Stomach (tissue), 9 donors: ENCODE data around the gene NUP160. TPM values are rescaled to one million over a fixed set of nuclear protein-coding genes. Genes with fewer than 3 reads are reported as not detected.
"Not testable (repeated sequence)": the region's sequence is repeated elsewhere in the genome, so short reads cannot be mapped to it uniquely, and the experiment has no call there.

Experiments
- DNase-seq, 2 donors: peaks; one replicate each; pipeline versions ENCODE4 v3.0.0 to v3.0.0-alpha.2; 2013 to 2019
- H3K27ac ChIP-seq, 5 donors: fragments of 200-600 bp in 4 of 5; sonication (generic) in 4 of 5; one replicate each; pipeline ENCODE4 v1.5.1; 2013 to 2019; ENCODE audit warnings: mild to moderate bottlenecking in 1 of 5, moderate library complexity in 1 of 5
- H3K27me3 ChIP-seq, 3 donors: fragments of 200-600 bp; sonication (generic); one replicate each; pipeline ENCODE4 v1.5.1; 2017 to 2019; ENCODE audit warnings: mixed run types in 1 of 3
- H3K36me3 ChIP-seq, 4 donors: fragments of 200-600 bp; sonication (generic); 1 replicate in 3 of 4; 2 replicates in 1 of 4; pipeline ENCODE4 v1.5.1; 2016 to 2019
- H3K4me1 ChIP-seq, 4 donors: fragments of 200-600 bp; sonication (generic); one replicate each; pipeline ENCODE4 v1.5.1; 2016 to 2019
- H3K4me3 ChIP-seq, 4 donors: fragments of 200-600 bp; sonication (generic) in 3 of 4; one replicate each; pipeline ENCODE4 v1.5.1; 2016 to 2019; ENCODE audit warnings: mild to moderate bottlenecking in 1 of 4
- H3K9me3 ChIP-seq, 4 donors: fragments of 200-600 bp; sonication (generic); one replicate each; pipeline ENCODE4 v1.5.1; 2016 to 2019
- EP300 ChIP-seq: sonication (generic); formaldehyde crosslinking; IDR thresholded peaks from one replicate; pipeline ENCODE4 v1.6.1; 2017; ENCODE audit warnings: antibody characterized with exemption
- POLR2A ChIP-seq, 4 donors: fragments of 450-650 bp; IDR thresholded peaks; one replicate each; pipeline ENCODE4 v1.6.1; 2016; ENCODE audit warnings: antibody characterized with exemption in 4 of 4, control low read depth in 2 of 4, mild to moderate bottlenecking in 1 of 4, moderate library complexity in 1 of 4
- POLR2AphosphoS5 ChIP-seq, 3 donors: sonication (generic); formaldehyde crosslinking; IDR thresholded peaks; one replicate each; pipeline ENCODE4 v1.6.1; 2016; ENCODE audit warnings: antibody characterized with exemption in 3 of 3
- WGBS, 5 donors: extraction: QIAGEN DNeasy Blood & Tissue Kit in 3 of 5; methylation state at CpG; one replicate each; pipeline versions ENCODE4 v1.1.5 to v1.1.7; 2013 to 2018; 5-methylcytosine and 5-hydroxymethylcytosine counted together
- intact Hi-C: fragments of 100-400 bp; cut with DNase I; formaldehyde crosslinking; loops from one replicate; pipeline ENCODE4 v1.15.1; 2023; ENCODE audit warnings: low total_unique reads
- polyA plus RNA-seq, 3 donors: library from polyadenylated mRNA; stranded (reverse); fragments of 200-250 nt; gene quantifications; one replicate each; pipeline ENCODE4 v1.2.3, GENCODE V29; 2013
- total RNA-seq, 5 donors: library from RNA; depleted of rRNA; stranded (reverse); fragments of >200 nt; gene quantifications; one replicate each; pipeline versions ENCODE4 v1.1.0 to v1.2.3, GENCODE V29; 2014 to 2016
- TF ChIP-seq, protein P1 (sequence below), 7 experiments: fragments of 450-650 bp in 4 of 7; fragments of 200-600 bp in 3 of 7; sonication (generic) in 3 of 7; IDR thresholded peaks; one replicate each; pipeline ENCODE4 v1.5.1; 2016 to 2019; ENCODE audit warnings: antibody characterized with exemption in 7 of 7, control low read depth in 2 of 7, mild to moderate bottlenecking in 1 of 7
- donor health status: healthy with polysubstance abuse.
- donor health status: Bipolar disorder and iron deficiency.
- donor health status: healthy.

NUP160 gene
- total and polyA plus RNA-seq, 8 donors: 7.9 to 77.5 (median 12.0) TPM

DNA sequence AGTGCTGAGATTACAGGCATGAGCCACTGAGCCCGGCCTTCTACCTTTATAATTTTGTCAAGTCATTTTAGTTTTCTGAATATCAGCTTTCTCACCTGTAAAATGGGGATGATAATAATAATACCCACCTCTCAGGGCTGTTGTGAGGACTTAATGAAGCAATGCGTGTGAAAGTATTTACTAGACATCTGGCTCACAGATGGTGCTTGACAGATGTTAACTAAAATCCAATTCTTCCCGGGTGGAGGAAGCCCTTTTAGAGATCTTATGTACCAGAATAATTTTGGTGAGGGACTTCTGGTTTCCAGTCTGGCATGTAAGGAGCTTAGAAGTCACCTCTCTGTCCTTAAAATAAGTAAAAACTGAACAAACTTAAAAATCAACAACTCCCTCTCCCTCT, 43.7 kb upstream of the NUP160 start:
- Histone ChIP-seq H3K27ac (no peak overlapping the region), H3K4me3 (no peak overlapping the region), H3K4me1 (no peaks in the 10 kb centered on the region), H3K9me3 (no peaks in the 10 kb centered on the region), H3K27me3 (no peaks in the 10 kb centered on the region), H3K36me3 (no peaks in the 10 kb centered on the region)
- intact Hi-C loops: no loop called here
- WGBS, 5 donors: 78 to 94% (median 84%) methylated on average over 3 of the region's 3 CpGs
- TF ChIP-seq POLR2A (IDR thresholded peaks at IDR 0.05) (no peak), EP300 (no peak), POLR2AphosphoS5 (IDR thresholded peaks at IDR 0.05) (no peak)
- no peak for DNase-seq

DNA sequence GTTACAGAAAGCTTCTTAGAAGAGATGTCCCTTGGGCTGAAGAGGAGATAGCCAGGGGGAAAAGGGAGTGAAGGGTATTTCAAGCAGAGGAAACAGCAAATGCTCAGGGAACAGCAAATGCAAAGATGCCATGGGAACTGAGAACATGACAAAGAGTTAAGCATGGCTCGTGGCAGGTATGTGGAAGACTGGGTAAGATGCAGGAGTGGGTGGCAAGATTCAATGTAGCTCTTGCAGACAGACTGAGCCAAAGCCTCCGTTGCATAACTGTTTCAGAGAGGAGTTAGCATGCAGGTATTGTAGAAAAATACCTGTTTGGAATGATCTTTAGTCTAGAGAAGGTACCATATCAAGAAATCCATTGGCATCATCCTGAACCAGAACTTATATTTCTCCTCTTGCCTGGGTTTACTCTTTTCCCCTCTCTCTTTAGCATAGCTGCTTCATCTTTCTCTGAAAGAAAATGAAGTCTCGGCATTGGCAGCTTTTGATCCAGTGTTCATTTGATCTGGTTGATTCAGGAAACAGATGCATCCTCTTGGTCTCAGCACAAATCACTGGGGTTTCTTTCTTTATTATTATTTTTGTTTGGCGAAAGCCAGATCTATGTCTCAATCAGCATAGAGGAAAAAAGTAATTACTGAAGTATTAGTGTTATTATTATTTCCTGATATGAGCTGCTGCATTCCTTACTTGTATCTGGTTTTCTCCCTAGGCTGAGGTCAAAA, 41.7 kb upstream of the NUP160 start:
- WGBS, 5 donors: 58 to 66% (median 59%) methylated on average over 4 of the region's 4 CpGs
- intact Hi-C loops: no loop called here
- peaks cover 0 to 6% (median 0%) of the 10 kb centered on the region in 4 donors for H3K4me1 ChIP-seq
- no peak overlapping the region for H3K4me3 ChIP-seq
- H3K27me3 ChIP-seq: no peaks in the 10 kb centered on the region
- no peaks in the 10 kb centered on the region for H3K9me3 ChIP-seq
- no peaks in the 10 kb centered on the region for H3K36me3 ChIP-seq
- H3K27ac ChIP-seq: no peak overlapping the region
- peak in 1 of 2 donors; percentile 33 for DNase-seq
- TF ChIP-seq, protein P1, sequence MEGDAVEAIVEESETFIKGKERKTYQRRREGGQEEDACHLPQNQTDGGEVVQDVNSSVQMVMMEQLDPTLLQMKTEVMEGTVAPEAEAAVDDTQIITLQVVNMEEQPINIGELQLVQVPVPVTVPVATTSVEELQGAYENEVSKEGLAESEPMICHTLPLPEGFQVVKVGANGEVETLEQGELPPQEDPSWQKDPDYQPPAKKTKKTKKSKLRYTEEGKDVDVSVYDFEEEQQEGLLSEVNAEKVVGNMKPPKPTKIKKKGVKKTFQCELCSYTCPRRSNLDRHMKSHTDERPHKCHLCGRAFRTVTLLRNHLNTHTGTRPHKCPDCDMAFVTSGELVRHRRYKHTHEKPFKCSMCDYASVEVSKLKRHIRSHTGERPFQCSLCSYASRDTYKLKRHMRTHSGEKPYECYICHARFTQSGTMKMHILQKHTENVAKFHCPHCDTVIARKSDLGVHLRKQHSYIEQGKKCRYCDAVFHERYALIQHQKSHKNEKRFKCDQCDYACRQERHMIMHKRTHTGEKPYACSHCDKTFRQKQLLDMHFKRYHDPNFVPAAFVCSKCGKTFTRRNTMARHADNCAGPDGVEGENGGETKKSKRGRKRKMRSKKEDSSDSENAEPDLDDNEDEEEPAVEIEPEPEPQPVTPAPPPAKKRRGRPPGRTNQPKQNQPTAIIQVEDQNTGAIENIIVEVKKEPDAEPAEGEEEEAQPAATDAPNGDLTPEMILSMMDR (IDR thresholded peaks at IDR 0.05): no peak
- no peak for TF ChIP-seq EP300
- no peak for TF ChIP-seq POLR2A (IDR thresholded peaks at IDR 0.05)
- TF ChIP-seq POLR2AphosphoS5 (IDR thresholded peaks at IDR 0.05): no peak

DNA sequence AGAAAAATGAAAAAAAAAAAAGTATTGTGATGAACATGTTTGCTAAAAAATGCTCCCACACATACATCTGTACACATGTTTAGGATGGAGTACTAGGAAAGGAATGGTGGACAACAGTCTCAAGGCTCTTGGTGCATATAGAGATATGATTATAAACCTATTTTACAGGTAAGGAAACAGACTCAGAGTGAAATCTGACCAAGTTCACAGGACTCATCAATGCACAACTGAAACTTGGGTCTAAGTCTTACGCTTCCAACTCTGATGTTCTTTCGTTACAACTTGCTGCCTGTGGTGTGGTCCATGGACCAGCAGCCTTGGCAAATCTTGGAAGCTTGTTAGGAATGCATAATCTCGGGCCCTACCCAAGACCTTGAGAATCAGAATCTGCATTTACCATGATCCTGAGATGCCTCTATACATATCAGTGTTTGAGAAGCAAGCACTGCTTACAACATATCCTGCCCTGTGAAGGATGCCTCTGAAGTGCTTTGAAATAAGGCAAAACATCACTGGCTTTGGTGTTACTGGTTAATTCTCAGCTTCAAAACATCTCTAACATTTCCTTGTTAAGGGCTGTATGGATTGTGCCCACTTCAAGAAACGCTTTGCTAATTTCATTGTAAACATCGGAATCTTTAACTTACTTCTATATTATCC, 39.9 kb upstream of the NUP160 start:
- Histone ChIP-seq H3K4me3 (no peak overlapping the region), H3K36me3 (no peaks in the 10 kb centered on the region), H3K27ac (no peak overlapping the region), H3K9me3 (no peaks in the 10 kb centered on the region), H3K4me1 (peaks cover 0 to 6% (median 0%) of the 10 kb centered on the region in 4 donors), H3K27me3 (no peaks in the 10 kb centered on the region)
- no peak for DNase-seq
- TF ChIP-seq POLR2A (IDR thresholded peaks at IDR 0.05) (no peak), EP300 (no peak), POLR2AphosphoS5 (IDR thresholded peaks at IDR 0.05) (no peak)
- TF ChIP-seq, protein P1 (IDR thresholded peaks at IDR 0.05): no peak
- intact Hi-C loops: no loop called here
- 82 to 95% (median 93%) methylated on average over 5 of the region's 5 CpGs for WGBS, 5 donors

DNA sequence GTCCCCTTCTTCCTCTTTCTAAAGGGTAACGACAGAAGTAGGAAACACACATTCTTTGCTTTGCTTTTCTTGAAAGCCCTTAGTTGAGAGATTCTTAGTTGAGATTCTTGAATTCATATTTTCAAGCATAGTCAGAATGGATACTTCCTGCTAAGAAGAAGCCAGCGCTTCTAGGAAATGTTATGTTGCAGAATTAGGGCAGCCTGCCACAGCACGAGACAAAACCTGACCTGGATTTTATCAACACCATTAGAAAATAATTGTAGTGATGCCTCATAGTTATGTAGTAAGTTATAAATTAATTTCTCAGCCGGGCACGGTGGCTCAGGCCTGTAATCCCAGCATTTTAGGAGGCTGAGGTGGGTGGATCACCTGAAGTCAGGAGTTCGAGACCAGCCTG, 37.9 kb upstream of the NUP160 start:
- TF ChIP-seq POLR2A (IDR thresholded peaks at IDR 0.05) (no peak), EP300 (no peak), POLR2AphosphoS5 (IDR thresholded peaks at IDR 0.05) (no peak)
- TF ChIP-seq, protein P1 (IDR thresholded peaks at IDR 0.05): no peak
- WGBS, 5 donors: 38 to 48% (median 44%) methylated on average over 6 of the region's 6 CpGs
- H3K27ac ChIP-seq: peak overlapping the region in 2 of 5 donors; percentile 39 to 57

DNA sequence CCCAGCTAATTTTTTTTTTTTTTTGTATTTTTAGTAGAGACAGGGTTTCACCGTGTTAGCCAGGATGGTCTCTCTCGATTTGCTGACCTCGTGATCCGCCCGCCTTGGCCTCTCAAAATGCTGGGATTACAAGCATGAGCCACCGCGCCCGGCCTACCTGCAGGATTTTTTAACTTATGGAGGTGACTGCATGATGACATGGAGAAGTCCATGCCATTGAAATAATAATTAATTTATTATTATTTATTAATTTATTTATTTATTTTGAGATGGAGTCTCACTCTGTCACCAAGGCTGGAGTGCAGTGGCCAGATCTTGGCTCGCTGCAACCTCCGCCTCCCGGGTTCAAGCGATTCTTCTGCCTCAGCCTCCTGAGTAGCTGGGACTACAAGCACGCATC, 34.3 kb upstream of the NUP160 start:
- H3K4me3 ChIP-seq, H3K4me1 ChIP-seq, DNase-seq, H3K36me3 ChIP-seq, H3K27ac ChIP-seq, H3K9me3 ChIP-seq, H3K27me3 ChIP-seq, intact Hi-C loops: not testable (repeated sequence)
- 90 to 97% (median 96%) methylated on average over 13 of the region's 13 CpGs for WGBS, 5 donors

More for the DNA sequence above, 37.9 kb upstream of the NUP160 start:
- DNase-seq: peak in 1 of 2 donors; percentile 74
- intact Hi-C loops: no loop called here
- no peaks in the 10 kb centered on the region for H3K27me3 ChIP-seq
- H3K9me3 ChIP-seq: no peaks in the 10 kb centered on the region
- no peaks in the 10 kb centered on the region for H3K36me3 ChIP-seq
- H3K4me3 ChIP-seq: no peak overlapping the region
- H3K4me1 ChIP-seq: peaks cover 0 to 6% (median 0%) of the 10 kb centered on the region in 4 donors
